DND-41 (cell line): Measurements from ENCODE around the gene ANGPTL8.

ENCODE experiments used
- ATAC-seq: fragments of 200-7000 bp; cut with Tn5 transposase; 3 replicates; pipeline ENCODE4 v1.9.1; 2021; ENCODE audit warnings: low read depth; ENCODE audit not compliant: insufficient read depth
- DNase-seq: peaks from one replicate; pipeline ENCODE4 v3.0.0-alpha.2; 2020
- H2AFZ ChIP-seq: 2 replicates; pipeline ENCODE4 v1.6.0; 2012; ENCODE audit warnings: low read depth, low read length
- H3K27ac ChIP-seq: 2 replicates; pipeline ENCODE4 v1.5.1; 2012; ENCODE audit warnings: low read length, inconsistent platforms
- H3K27me3 ChIP-seq: fragments of 200-600 bp; sonication (generic); 2 replicates; pipeline ENCODE4 v1.6.0; 2012; ENCODE audit warnings: low read length, mild to moderate bottlenecking, inconsistent platforms; ENCODE audit not compliant: insufficient read depth, poor library complexity
- H3K36me3 ChIP-seq: 2 replicates; pipeline ENCODE4 v1.5.1; 2012; ENCODE audit warnings: low read length, inconsistent platforms; ENCODE audit not compliant: insufficient read depth
- H3K4me1 ChIP-seq: 2 replicates; pipeline ENCODE4 v1.5.1; 2012; ENCODE audit warnings: mild to moderate bottlenecking, low read length; ENCODE audit not compliant: insufficient read depth
- H3K4me2 ChIP-seq: 2 replicates; pipeline ENCODE4 v1.6.0; 2012; ENCODE audit warnings: mild to moderate bottlenecking, moderate library complexity, low read length, inconsistent platforms; ENCODE audit not compliant: insufficient read depth
- H3K4me3 ChIP-seq, 2 experiments: fragments of 200-600 bp in 1 of 2; shearing (Covaris generic) in 1 of 2; 2 replicates each; pipeline ENCODE4 v1.5.1; 2012 to 2016; ENCODE audit warnings: inconsistent platforms in 2 of 2, low read length in 2 of 2, mild to moderate bottlenecking in 2 of 2, low read depth in 1 of 2, moderate library complexity in 1 of 2
- H3K79me2 ChIP-seq: 2 replicates; pipeline ENCODE4 v1.6.0; 2012; ENCODE audit warnings: low read length, inconsistent platforms; ENCODE audit not compliant: insufficient read depth
- H3K9ac ChIP-seq: 2 replicates; pipeline ENCODE4 v1.6.0; 2012; ENCODE audit warnings: low read depth, mild to moderate bottlenecking, inconsistent platforms, low read length, moderate library complexity
- H3K9me3 ChIP-seq: 2 replicates; pipeline ENCODE4 v1.5.1; 2012; ENCODE audit warnings: low read length, moderate library complexity, mild to moderate bottlenecking, inconsistent platforms; ENCODE audit not compliant: insufficient read depth, severe bottlenecking
- H4K20me1 ChIP-seq: 2 replicates; pipeline ENCODE4 v1.6.0; 2012; ENCODE audit warnings: low read length; ENCODE audit not compliant: insufficient read depth
- EZH2 ChIP-seq: IDR thresholded peaks from 3 replicates; pipeline ENCODE4 v1.6.1; 2012; ENCODE audit warnings: borderline replicate concordance, low read depth, mild to moderate bottlenecking, moderate library complexity, low read length, inconsistent platforms; ENCODE audit not compliant: severe bottlenecking
- TF ChIP-seq, protein P1 (sequence below): IDR thresholded peaks from 2 replicates; pipeline ENCODE4 v1.5.1; 2012; ENCODE audit warnings: borderline replicate concordance, low read length, moderate library complexity, mild to moderate bottlenecking; ENCODE audit not compliant: poor library complexity, severe bottlenecking; ENCODE audit errors: extremely low read depth

Gene ANGPTL8

DNA sequence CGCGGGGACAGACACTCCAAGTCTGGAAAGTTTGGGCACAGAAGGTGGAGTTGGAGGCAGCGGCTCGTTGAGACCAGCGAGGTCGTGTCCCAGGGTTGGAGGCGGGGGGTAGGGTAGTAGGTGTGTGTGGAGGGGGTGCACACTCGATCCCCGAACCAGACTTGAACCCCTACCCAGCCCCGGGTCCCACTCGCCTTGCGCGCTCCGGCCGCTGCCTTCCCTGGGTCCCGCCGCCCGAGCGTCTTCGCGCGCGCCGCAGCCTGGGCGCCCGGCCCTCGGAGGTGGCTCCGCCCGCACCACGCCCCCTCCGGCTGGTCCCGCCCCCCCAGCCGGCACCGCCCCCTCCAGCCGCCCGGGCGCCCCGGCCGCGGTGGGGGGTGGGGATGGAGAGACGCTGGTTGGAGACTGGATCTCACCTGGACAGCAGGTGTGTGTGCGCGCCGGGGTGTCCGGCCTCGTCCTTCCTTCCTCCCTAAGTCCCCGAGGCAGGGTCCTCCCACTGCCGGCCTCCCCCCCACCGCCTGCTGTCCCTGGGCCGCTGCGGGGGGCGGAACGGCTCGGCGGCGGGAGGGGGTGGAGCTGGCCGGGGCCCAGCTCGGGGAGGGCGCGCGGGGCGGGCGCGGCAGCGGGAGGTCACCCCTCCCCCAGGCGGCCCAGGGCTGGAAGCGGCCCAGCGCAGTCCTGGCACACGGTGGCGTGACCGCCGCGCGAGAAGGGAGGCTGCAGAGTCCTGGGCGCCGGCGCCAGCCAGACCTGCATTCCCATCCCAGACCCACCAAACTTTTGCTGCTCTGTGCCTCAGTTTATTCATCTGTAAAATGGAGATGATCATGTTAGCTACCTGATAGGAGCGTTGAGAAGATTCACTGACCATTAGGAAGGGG lies 41.9 kb upstream of the ANGPTL8 start, which contains the start of gene KANK2:
TSS of gene KANK2 (minus strand) at position 255 of the 884 bp plus-strand sequence. CDS start 3,034 bp downstream, outside the sequence.
- Histone ChIP-seq H3K27ac (peak within 1 kb of the TSS; percentile 57; the same call in 1 of the 2 replicates), H2AFZ (peak within 1 kb of the TSS; percentile 83), H3K4me3 (peak within 1 kb of the TSS; percentile 30 to 68; a peak in 3 of 4 replicates), H3K4me2 (peak within 1 kb of the TSS; percentile 93), H4K20me1 (no peaks in the 10 kb centered on the region), H3K36me3 (no peaks in the 10 kb centered on the region), H3K9me3 (no peaks in the 10 kb centered on the region), H3K4me1 (peaks cover 16% of the 10 kb centered on the region), H3K27me3 (no peaks in the 10 kb centered on the region), H3K79me2 (no peaks in the 10 kb centered on the region), H3K9ac (peak within 1 kb of the TSS; percentile 67)
- TF ChIP-seq, protein P1, sequence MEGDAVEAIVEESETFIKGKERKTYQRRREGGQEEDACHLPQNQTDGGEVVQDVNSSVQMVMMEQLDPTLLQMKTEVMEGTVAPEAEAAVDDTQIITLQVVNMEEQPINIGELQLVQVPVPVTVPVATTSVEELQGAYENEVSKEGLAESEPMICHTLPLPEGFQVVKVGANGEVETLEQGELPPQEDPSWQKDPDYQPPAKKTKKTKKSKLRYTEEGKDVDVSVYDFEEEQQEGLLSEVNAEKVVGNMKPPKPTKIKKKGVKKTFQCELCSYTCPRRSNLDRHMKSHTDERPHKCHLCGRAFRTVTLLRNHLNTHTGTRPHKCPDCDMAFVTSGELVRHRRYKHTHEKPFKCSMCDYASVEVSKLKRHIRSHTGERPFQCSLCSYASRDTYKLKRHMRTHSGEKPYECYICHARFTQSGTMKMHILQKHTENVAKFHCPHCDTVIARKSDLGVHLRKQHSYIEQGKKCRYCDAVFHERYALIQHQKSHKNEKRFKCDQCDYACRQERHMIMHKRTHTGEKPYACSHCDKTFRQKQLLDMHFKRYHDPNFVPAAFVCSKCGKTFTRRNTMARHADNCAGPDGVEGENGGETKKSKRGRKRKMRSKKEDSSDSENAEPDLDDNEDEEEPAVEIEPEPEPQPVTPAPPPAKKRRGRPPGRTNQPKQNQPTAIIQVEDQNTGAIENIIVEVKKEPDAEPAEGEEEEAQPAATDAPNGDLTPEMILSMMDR, result no peak
- TF ChIP-seq EZH2, result no peak
- ATAC-seq (peak; percentile 93), DNase-seq (peak; percentile 76)

DNA sequence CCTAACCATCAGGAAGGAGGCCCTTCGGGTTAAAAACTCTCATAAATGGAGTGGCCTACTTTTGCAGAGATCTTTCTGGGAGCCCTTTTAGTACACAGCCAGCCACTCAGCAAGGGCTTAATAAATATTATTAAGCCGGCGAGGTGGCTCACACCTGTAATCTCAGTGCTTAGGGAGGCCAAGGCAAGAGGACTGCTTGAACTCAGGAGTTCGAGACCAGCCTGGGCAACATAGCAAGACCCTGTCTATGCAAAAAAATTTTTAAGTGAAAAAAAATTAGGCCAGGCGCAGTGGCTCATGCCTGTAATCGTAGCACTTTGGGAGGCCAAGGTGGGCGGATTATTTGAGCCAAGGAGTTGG lies 41.3 kb upstream of the ANGPTL8 start:
- peak overlapping the region; percentile 82 for H2AFZ ChIP-seq
- peaks cover 16% of the 10 kb centered on the region for H3K4me1 ChIP-seq
- peak overlapping the region; percentile 67; the same call in 1 of the 2 replicates for H3K9ac ChIP-seq
- TF ChIP-seq, protein P1, result no peak
- TF ChIP-seq EZH2, result no peak
- H3K36me3 ChIP-seq, result no peaks in the 10 kb centered on the region
- peak overlapping the region in 1 of 2 experiments; percentile 68; a peak in 3 of 4 replicates for H3K4me3 ChIP-seq
- H3K9me3 ChIP-seq, result no peaks in the 10 kb centered on the region
- H3K27ac ChIP-seq, result no peak overlapping the region
- H3K79me2 ChIP-seq, result no peaks in the 10 kb centered on the region
- no peak for DNase-seq
- no peaks in the 10 kb centered on the region for H3K27me3 ChIP-seq
- peak overlapping the region; percentile 93 for H3K4me2 ChIP-seq
- H4K20me1 ChIP-seq, result no peaks in the 10 kb centered on the region
- no peak for ATAC-seq

DNA sequence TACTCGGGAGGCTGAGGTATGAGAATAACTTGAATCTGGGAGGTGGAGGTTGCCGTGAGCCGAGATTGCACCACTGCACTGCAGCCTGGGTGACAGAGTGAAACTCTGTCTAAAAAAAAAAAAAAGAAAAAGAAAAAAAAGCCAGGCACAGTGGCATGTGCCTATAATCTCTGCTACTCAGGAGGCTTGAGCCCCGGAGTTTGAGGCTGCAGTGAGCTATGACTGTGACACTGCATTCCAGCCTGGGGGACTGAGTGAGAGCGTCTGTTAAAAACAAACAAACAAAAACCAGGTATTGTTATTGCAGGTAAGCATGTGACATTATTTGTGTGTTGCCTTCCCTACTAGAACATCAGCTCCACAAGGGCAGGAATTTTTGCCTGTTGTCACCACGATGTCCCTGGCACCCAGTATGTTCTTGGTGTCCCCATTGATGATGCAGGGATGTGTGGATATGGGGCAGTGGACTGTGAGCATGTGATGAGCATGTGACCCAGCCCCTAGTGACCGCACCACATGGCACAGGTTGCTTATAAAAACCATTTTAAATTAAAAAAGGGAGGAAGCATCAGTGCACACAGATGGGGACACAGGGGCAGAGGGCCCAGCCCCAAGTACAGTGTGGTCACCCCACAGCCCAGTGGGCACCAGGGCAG lies 40.5 kb upstream of the ANGPTL8 start:
- no peak for DNase-seq
- no peak overlapping the region for H2AFZ ChIP-seq
- H3K27ac ChIP-seq, result no peak overlapping the region
- TF ChIP-seq, protein P1, result no peak
- TF ChIP-seq EZH2, result no peak
- H3K4me3 ChIP-seq, result no peak overlapping the region
- no peak overlapping the region for H3K9ac ChIP-seq
- no peaks in the 10 kb centered on the region for H3K9me3 ChIP-seq
- no peak for ATAC-seq
- no peaks in the 10 kb centered on the region for H3K27me3 ChIP-seq
- no peaks in the 10 kb centered on the region for H3K79me2 ChIP-seq
- no peaks in the 10 kb centered on the region for H3K36me3 ChIP-seq
- no peak overlapping the region for H3K4me2 ChIP-seq
- H4K20me1 ChIP-seq, result no peaks in the 10 kb centered on the region
- peaks cover 16% of the 10 kb centered on the region for H3K4me1 ChIP-seq
